DMS53 treated with DMSO at 0.1 percent for 48 hours (cell line): ENCODE measurements around the gene CAPRIN2.

ENCODE experiments used
- DNase-seq: peaks from one replicate; lab custom pipeline; 2025; ENCODE audit not compliant: unreplicated experiment; lab: John Stamatoyannopoulos, UW

The CAPRIN2 gene, protein sequence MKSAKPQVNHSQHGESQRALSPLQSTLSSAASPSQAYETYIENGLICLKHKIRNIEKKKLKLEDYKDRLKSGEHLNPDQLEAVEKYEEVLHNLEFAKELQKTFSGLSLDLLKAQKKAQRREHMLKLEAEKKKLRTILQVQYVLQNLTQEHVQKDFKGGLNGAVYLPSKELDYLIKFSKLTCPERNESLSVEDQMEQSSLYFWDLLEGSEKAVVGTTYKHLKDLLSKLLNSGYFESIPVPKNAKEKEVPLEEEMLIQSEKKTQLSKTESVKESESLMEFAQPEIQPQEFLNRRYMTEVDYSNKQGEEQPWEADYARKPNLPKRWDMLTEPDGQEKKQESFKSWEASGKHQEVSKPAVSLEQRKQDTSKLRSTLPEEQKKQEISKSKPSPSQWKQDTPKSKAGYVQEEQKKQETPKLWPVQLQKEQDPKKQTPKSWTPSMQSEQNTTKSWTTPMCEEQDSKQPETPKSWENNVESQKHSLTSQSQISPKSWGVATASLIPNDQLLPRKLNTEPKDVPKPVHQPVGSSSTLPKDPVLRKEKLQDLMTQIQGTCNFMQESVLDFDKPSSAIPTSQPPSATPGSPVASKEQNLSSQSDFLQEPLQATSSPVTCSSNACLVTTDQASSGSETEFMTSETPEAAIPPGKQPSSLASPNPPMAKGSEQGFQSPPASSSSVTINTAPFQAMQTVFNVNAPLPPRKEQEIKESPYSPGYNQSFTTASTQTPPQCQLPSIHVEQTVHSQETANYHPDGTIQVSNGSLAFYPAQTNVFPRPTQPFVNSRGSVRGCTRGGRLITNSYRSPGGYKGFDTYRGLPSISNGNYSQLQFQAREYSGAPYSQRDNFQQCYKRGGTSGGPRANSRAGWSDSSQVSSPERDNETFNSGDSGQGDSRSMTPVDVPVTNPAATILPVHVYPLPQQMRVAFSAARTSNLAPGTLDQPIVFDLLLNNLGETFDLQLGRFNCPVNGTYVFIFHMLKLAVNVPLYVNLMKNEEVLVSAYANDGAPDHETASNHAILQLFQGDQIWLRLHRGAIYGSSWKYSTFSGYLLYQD

DNA sequence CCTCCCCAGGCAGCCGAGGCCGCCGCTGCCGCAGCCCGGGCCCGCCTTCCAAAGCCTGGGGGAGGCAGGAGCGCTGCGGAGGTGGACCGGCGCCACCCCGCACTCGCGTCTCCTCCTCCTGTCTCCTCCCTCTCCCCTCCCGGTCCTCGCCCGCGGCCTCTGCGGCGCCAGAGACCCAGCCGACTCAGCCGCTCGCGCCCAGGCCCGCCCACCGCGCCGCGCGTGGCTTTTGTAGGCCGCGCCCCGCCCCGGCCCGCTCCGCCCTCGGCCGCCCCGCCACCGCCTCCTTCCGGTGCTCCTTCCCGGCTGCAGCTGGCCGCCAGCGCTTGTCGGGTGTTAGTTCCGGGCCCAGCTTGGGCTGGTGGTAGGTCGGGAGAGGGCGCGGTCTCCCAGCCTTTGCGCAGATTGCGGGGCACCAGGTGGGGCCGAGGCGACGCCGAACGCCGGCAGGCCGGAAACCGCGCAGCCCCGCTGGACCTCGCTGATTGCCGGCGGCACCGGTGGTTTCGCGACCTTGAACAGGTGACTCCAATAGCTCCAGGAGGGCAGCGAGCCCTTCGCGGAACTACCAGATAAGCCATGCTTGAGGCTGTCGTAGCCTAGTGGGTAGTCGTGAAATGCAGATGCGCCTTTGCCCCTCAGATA, at the start of gene CAPRIN2:
Gene CAPRIN2, minus strand, starts transcription at position 202 of the 645 bp plus-strand sequence. CDS start 1,431 bp downstream, outside the sequence.
- peak; percentile 99 for DNase-seq

DNA sequence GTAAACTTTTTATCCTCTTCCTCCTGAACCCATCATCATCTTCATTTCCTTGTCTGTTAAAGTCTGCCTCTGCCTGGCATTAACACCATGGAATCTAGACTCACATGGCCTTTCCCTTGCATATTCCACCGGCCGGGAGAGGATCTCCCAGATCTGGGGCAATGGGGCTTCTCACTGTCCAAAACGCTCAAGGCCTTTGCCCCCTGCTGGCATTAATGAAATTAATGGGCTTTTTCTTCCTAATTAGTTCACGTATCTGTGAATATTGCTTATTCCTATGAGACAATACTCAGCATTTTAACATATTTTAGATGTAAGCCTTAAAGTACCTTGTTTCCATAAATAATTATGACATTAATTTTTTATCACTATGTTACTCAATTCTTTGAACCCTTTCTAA, 42.9 kb upstream of the CAPRIN2 start:
- DNase-seq, result no peak

DNA sequence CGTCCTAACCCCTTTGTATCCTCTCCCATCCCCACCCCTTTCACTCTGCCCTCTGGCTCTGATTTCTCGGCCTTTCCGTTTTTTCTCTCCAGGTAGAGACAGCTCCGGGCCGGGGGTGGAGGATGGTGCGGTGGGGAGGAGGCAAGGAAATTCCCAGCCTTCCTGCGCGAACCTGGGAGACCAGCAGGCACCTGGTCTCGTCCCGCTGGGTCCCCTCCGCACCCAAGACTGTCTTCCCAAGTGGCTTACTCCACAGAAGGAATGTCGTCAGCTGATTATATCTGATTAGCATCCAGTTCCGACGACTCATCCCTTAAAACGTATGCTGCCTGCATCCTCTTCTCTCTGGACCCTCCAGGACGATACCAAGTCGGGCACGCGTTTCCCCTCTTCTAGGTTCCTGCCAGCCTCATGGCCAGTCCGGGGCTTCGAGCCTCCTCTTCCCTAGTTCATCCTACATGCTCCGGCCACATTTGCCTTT, 42.2 kb upstream of the CAPRIN2 start:
- DNase-seq, result peak; percentile 58

DNA sequence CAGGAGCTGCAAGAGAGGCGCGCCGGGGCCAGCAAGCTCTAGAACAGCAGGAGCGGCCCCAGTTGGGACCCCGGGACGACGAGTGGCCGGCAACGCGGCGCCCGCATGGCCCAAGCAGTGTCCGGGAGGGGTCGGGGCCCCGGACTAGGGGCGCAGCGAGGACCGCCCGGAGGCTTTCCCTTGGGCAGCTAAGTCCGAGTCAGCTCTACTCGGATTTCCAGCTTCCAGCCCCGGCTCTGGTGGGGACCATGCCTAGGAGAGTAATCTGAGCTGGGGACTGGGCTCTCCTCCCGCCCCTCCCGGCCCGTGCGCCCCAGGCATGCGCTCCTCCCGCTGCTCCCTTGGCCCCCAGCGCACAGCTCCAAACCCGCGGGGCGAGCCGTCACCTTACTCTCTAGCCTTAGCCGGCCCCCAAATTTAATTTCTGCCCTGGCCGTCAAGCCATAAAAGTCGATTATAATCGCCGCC, 41.6 kb upstream of the CAPRIN2 start:
- DNase-seq, result peak; percentile 66

DNA sequence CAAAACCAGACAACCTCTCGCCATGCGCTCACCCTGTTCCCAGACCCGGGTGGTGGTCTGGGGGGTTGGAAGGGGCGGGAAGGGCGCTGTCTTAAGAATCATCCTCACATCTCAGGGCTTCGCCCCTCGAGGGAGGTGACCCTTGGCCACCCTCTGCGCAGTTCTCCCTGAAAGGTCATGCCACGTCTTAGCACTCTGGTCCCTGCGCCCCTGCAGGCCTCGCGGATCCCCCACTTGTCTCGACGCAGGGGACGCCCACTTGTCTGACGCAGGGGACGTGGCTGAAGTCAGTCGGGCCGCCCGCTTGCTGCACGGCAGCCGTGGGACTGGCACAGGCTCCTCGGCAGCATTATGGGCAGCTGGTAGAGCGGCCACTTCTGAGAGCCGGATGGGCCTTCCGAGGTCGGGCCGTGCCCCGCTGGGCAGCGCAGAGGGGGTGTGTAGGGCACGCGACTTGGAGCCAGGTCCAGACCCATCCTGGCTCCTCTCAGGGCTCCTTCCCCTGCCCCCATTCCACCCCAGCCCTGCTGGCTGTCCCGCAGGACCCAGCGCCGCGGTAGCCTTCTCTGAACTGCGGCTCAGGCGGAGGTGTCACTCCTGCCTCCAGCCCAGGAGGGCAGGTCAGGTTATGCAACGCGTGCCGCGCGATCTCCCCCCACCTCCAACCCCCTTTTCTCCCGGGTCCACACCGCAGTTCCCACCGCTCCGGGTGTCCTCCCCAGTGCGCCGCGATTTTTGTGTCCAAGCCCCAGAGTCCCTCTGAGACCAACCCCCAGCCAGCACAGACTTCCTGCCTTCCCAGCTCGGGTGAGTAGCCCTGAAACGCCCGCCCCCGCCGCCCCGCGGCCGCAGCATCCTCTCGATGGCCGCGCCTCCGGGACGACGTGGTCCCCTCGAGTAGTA, 40.9 kb upstream of the CAPRIN2 start:
- DNase-seq, result peak; percentile 79

DNA sequence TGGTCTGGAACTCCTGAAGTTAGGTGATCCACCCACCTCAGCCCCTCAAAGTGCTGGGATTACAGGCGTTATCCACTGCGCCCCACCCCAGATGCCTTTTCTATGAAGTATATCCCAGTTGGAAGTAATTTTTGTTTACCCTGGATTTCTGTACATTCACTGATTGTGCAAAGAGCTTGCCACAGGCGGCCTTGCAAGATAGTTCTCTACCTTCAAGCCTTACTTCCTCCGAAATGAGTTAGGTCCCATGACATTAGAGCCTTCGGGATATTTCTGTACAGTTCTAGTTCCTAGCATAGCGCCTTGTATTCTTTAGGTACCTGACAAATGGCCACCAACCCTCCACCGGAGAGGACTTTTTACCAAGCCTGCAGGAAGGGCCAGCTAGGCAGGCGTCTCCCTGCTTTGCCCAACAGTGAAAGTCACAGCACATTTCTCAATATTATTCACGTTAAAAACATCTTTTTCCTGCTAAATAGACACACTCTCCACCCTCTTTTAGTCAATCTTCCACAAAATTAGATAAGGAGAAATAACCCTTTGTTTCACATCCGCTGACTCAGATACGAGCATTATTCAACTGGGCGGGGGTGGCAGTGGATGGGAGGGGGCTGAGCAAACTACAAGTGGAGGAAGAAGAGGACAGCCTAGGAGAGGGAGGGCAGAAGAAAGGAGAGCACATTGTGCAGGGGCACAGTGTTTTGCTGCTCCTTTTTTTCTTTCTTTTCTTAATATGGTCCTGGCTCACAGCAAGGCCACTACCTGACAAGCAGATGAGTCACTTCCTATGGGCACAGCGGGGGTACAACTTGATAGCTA, 40.0 kb upstream of the CAPRIN2 start:
- DNase-seq, result peak; percentile 84

DNA sequence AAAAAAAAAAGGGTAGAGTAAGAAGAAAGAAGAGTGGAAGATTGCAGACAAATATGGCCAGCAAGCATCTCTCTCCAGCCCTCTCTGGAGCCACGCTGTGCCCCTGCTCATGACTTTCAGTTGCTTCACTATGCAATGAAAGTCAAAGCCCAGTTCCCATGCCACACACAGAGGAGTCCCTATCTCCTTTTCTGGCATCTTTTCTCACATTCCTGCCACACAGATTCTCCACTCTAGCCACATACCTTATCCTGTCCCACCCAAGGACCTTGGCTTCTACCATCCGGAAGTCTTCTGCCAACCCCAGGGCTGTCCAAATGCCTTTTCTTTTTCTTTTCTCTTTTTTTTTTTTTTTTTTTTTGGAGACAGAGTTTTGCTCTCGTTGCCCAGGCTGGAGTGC, 39.3 kb upstream of the CAPRIN2 start:
- DNase-seq, result no peak

DNA sequence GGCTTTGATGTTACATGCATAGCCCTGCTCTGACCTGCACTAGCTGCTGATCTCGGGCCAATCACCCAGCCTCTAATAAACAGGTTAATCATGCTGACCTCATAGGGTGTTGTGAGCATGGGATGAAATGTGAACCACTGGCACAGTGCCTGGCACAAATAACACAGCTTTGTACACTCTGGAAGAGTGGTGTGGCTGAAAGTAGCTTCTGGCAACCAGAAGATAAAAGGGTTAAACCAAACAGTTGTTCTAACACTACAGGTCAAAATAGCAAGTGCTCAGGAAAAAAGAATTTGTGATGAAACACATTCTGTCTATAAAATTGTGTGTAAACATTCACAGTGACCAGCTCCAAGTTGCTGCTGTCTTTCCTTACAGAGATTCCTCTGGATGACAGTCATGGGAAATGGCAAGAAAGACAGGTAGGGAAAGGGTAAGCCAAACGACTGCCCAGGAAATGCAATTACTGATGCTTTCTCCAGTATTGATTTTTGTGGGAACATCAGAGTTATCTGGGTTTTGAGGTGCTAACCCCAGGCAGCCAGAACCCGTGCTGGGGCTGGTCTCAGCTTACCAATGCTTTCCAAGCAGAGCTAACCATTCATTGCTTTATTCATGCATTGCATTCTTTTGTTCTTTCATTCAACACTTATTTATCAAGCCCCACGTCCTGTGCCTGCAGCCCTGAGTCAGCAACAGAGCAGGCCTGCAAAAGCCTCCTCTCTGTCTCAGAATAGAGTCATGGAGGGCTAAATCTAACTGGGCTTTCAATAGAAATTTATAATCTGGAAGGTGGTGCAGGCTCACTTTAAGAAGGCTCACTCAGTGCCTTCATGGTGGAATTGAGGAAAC, 38.1 kb upstream of the CAPRIN2 start:
- DNase-seq, result no peak

DNA sequence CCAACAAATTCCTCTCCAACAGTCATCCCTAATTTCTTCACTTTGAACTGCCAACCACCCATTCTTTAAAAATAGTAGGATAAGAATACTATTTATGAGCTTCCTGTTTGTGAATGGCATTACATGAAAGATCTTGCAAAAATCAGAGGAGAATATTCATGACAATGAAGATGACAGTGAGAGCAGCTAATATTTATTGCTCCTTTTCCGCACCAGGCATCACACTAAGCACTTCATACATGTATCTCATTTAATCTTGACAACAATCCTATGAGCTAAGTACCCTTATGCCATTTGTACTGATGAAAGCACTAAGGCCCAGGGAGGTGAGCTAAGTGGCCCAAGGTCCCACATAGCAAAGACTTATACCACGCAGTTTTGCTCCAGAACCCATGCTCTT, 37.3 kb upstream of the CAPRIN2 start:
- no peak for DNase-seq

DNA sequence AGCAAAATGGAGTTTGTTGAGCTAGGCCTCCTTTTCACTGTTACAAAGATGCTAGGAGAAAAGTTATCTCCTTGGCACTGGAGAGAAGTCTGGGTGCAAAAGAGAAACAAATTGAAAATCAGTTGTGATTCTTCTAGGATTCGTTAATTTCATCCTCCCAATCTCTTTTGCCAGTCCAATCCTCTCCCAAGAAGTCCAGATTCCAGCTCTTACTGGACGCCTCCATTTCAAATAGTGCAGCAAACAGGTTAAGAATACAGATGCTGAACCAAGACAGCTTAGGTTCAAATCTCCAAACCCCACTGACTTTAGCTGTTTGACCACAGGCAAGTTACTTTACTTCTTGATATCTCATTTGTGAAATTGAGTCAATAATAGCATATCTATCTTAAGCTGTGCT, 34.0 kb upstream of the CAPRIN2 start:
- DNase-seq, result no peak

DNA sequence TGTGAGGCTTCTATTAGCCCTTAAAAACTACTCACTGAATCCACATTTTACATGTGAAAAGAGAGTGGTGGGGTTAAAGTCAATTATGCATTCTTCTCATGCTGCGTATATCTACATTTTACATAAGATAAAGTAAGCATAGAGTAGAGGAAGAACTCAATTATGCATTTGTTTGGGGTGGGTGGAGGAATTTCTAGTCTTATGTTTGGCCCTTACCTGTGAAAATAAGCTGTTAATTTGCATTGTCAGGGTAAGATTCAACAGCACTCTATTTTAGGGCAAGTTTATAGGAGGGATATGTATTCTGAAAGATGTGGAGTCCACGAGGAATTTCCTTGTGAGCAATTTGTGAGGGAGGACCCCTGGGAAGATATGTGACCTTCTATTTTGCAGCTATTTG, 30.9 kb upstream of the CAPRIN2 start:
- DNase-seq, result no peak

DNA sequence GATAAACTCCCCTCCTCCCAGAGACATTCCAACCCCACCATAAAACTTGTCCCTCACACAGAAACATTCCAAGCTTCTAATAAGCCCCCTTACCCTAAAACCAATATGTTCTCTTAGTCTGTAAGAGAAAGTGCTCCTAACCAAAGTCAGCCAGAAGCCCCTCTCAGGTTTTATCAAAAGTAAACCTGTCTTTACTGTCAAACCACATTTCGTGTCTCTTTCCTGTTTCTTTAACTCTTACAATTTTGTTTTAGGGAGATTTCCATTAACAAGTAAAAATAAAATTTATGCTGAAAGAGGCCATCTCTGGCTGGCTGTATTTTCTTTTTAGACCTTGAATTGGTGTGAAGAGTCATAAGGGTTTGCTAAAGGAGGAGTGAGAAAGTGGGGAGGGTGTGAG, 29.8 kb upstream of the CAPRIN2 start:
- DNase-seq, result no peak

DNA sequence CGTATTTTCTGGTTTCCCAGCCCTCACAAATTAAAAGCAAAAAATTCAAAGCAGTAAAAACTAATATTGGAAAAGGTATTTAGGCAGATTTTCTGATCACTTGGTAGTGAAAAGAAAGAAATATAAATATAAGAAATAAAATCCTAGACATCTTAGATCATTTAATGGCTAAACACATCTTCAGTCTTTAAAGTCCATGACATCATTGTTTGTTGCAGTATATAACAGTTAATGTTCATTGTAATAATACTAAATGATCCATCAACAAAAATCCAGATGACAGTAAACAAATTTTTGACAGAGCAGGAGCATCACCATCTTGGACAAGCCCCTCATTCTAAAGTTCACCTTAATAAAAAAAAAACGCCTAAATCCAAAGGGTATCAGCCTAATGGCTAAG, 29.2 kb upstream of the CAPRIN2 start:
- no peak for DNase-seq

DNA sequence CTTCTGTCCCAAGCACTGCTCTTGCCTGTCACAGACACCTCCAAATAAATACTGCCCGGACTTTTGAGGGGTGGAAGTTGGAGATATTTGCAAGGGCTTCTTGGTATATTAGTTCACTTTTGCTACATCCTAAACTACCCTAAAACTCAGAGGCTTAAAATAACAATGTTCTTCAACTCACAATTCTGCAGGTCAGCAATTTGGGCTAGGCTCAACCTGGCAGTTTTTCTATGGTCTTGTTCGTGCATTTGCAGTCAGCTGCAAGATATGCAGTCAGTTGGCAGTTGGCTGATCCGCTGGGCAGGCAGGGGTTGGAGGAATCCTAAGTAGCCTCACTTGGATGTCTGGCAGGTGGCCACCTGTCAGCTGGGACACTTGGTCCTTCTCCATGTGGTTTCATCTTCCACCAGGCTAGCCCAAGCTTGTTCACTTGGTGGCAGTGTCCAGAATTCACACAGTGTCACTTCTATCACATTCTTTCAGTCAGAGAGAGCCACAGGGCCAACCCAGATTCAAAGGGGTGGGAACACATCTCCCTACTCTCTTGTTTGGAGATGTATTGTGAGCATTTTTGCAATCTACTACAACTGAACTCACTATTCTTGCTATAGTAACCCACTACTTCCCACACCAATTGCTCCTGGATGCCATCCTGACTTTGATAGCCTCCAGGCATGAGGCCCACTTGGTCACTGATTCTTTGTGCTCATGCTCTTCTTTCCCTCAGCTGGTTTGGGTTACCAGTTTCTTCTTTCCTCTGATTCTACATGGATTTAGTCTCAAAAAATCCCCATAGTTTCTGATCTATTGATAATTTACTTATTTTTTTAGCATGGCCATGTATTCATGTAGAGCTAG, 27.8 kb upstream of the CAPRIN2 start:
- DNase-seq, result no peak

DNA sequence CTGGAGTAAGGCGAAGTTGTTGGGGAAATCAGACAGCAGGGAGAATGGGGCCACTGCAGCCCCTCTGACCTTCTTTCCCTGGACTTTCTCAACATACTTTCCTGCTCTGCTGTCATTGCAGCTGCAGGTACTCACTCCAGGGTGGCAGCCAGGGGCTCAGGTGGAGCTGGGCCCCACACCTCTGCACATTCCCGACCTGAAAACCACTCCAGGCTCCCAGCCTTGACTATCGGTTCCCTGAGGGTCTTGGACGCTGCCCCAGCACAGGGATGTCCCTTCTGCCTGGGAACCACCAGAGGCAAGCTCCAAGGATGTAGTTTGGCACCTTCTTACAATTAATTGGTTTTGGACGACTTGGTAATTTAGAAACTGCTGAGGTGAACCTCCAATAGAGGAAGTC, 24.8 kb upstream of the CAPRIN2 start:
- DNase-seq, result no peak

DNA sequence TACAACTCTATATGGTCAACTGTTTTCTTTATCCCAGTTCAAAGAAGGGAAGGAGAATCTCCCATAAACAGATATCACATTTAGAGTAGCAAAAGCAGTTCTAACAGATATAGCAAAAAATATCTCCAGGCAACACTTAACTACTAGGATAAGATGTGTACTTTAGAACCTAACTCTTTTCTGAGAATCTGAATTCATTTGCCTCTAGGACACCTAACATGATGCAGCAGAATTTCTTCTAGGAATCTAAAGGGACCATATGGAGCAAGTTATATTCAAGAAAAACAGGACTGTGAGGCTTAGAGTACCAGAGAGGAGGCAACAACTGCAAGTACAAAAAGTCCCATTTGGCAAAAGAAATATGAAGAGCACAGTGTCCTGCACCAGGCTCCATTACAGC, 24.4 kb upstream of the CAPRIN2 start:
- no peak for DNase-seq

DNA sequence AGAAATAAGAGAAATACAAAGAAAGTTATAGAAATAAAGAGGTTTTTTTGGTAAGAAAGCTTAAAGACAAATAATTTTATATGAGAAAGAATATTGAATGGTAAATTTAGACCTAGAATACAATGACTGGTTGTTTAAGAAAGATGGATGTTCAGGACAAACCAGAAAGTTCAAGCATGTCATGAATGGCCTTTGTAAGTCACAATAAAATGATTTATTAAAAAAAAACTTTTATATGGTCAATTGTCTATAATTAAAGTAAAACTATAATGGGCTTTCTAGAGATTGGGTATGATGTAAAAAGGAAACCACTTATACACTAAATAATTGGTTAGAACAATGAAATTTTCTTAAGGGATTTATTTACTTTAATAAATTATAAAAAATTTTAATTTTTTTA, 19.8 kb upstream of the CAPRIN2 start:
- no peak for DNase-seq
